ENCODE results near the gene CDIP1. TPM values are rescaled to one million over a fixed set of nuclear protein-coding genes. Genes with fewer than 3 reads are reported as not detected.
A peak's percentile ranks its signal among the peaks of the same experiment; 100 is the strongest.

Gene CDIP1
- total and polyA plus RNA-seq, 2 experiments from 2014 or later: 39.2 to 57.6 TPM

- Histone ChIP-seq H3K9me2 (ENCODE audit: insufficient read depth) (no peaks in the 10 kb centered on the region), H3K27me3 (ENCODE audit: insufficient read depth) (no peaks in the 10 kb centered on the region), H3K27ac (ENCODE audit: low read depth) (peak overlapping the region; percentile 69), H3K4me3 (no peak overlapping the region), H3K4me1 (ENCODE audit: insufficient read depth) (no peaks in the 10 kb centered on the region), H4K20me1 (replicated peaks; ENCODE audit: insufficient read depth) (peaks cover 6% of the 10 kb centered on the region; the same call in 1 of the 2 replicates), H3F3A (replicated peaks; ENCODE audit: low read depth) (peaks cover 28% of the 10 kb centered on the region; the same call in 1 of the 2 replicates), H3K36me3 (ENCODE audit: insufficient read depth) (peaks cover 6% of the 10 kb centered on the region), H2AFZ (no peak overlapping the region), H3K4me2 (no peak overlapping the region), H3K79me2 (replicated peaks; ENCODE audit: insufficient read depth) (no peaks in the 10 kb centered on the region; the same call in 1 of the 2 replicates)
- ATAC-seq (peak; percentile 78), DNase-seq (ENCODE audit: low spot score) (peak; percentile 60)
- peaks cover 46% of the 10 kb centered on the region for H3K36me3 Mint-ChIP-seq (ENCODE audit: low read depth)
- no peak overlapping the region; the same call in 1 of the 2 replicates for H3K27ac Mint-ChIP-seq
- peaks cover 12% of the 10 kb centered on the region for H3K4me1 Mint-ChIP-seq
- peaks cover 23% of the 10 kb centered on the region for H3K27me3 Mint-ChIP-seq (ENCODE audit: insufficient read depth, low read depth, poor library complexity)
- no peaks in the 10 kb centered on the region for H3K9me3 Mint-ChIP-seq
- TF ChIP-seq ZNF462 (CRISPR knock-in tag; IDR thresholded peaks at IDR 0.05) (no peak), STAT1 (IDR thresholded peaks at IDR 0.05; ENCODE audit: unreplicated experiment) (no peak), ETS1 (IDR thresholded peaks at IDR 0.05) (no peak), JUNB (IDR thresholded peaks at IDR 0.05; ENCODE audit: unreplicated experiment) (no peak), REST (IDR thresholded peaks at IDR 0.05; ENCODE audit: unreplicated experiment) (no peak), ZNF331 (CRISPR knock-in tag; IDR thresholded peaks at IDR 0.05; ENCODE audit: low read depth) (no peak), EZH2 (IDR thresholded peaks at IDR 0.05; ENCODE audit: low read depth, unreplicated experiment) (no peak), CTCF (conservative IDR thresholded peaks at IDR 0.05; ENCODE audit: low read depth in 2 of 2) (no peak), POLR2AphosphoS5 (IDR thresholded peaks at IDR 0.05; ENCODE audit: low read depth) (no peak), ZNF114 (CRISPR knock-in tag; IDR thresholded peaks at IDR 0.05) (no peak), NANOG (IDR thresholded peaks at IDR 0.05; ENCODE audit: borderline replicate concordance) (no peak), CREB1 (CRISPR knock-in tag; IDR thresholded peaks at IDR 0.05; ENCODE audit: low read depth) (no peak), EZH2phosphoT487 (IDR thresholded peaks at IDR 0.05; ENCODE audit: unreplicated experiment) (no peak)
- H3K4me3 Mint-ChIP-seq: no peak overlapping the region
Observed at GRCh38 chr16:4461250-4462085, 77.1 kb downstream of the CDIP1 start.
